Dedifferentiated amniotic fluid mesenchymal stem cell (primary cell): ENCODE data around the gene RORC.

Experiments
- DNase-seq: peaks from one replicate; pipeline ENCODE4 v3.0.0-alpha.2; 2016; ENCODE audit errors: extremely low spot score

Gene RORC

GRCh38 chr1:151827853-151828252 is 3.7 kb downstream of the RORC start:
- no peak for DNase-seq

GRCh38 chr1:151825751-151826660 is 5.6 kb downstream of the RORC start:
- no peak for DNase-seq

GRCh38 chr1:151825204-151825603 is 6.4 kb downstream of the RORC start:
- DNase-seq, result no peak

GRCh38 chr1:151823175-151823574 is 8.4 kb downstream of the RORC start:
- no peak for DNase-seq

GRCh38 chr1:151822404-151822803 is 9.2 kb downstream of the RORC start:
- DNase-seq, result no peak

- DNase-seq, result no peak
Observed at GRCh38 chr1:151820940-151821339, 10.7 kb downstream of the RORC start.

GRCh38 chr1:151819976-151820623 is 11.5 kb downstream of the RORC start:
- no peak for DNase-seq

- no peak for DNase-seq
Observed at GRCh38 chr1:151819227-151819835, 12.3 kb downstream of the RORC start.

- no peak for DNase-seq
Observed at GRCh38 chr1:151817353-151817730, 14.3 kb downstream of the RORC start.

- no peak for DNase-seq
Observed at GRCh38 chr1:151816548-151817352, 14.9 kb downstream of the RORC start.

GRCh38 chr1:151815716-151816327 is 15.8 kb downstream of the RORC start:
- DNase-seq, result no peak

GRCh38 chr1:151814971-151815545 is 16.5 kb downstream of the RORC start:
- DNase-seq, result no peak

- DNase-seq, result no peak
Observed at GRCh38 chr1:151814426-151814825, 17.2 kb downstream of the RORC start.

GRCh38 chr1:151813271-151813977 is 18.2 kb downstream of the RORC start:
- DNase-seq, result no peak

- no peak for DNase-seq
Observed at GRCh38 chr1:151811181-151811580, 20.4 kb downstream of the RORC start.

- no peak for DNase-seq
Observed at GRCh38 chr1:151809985-151810556, 21.5 kb downstream of the RORC start.

GRCh38 chr1:151809290-151809984 is 22.2 kb downstream of the RORC start:
- DNase-seq, result no peak

GRCh38 chr1:151807766-151808165 is 23.8 kb downstream of the RORC start:
- DNase-seq, result no peak

GRCh38 chr1:151807131-151807530 is 24.5 kb downstream of the RORC start:
- no peak for DNase-seq

- no peak for DNase-seq
Observed at GRCh38 chr1:151806170-151806569, 25.4 kb downstream of the RORC start.
